HG03045 (cell line): ENCODE data around the gene RBP5.

ENCODE experiments used
- ATAC-seq: cut with Tn5 transposase; IDR thresholded peaks from one replicate; pipeline ENCODE4 v1.9.1; 2021; ENCODE audit warnings: mild to moderate bottlenecking, moderate library complexity; ENCODE audit not compliant: unreplicated experiment

RBP5 gene

DNA sequence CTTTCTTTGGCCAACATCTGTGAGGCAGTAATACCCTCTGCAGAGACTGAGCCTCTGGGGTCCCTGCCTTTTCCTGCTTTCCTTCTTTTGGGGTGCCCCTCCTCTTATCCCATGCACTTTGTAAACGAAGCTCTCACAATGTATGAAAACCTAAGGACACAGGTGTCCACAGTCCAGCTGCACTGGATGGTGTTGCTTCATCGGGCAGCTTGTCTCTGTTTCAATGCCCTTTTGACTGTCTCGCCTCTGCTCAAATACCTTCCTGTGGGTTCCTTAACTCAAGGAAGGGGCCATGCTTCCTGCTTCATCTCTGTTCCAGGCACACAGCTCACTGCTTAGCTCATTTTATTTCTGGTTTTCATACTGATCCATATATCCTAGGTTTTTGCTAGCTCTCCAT is 26.1 kb downstream of the RBP5 start:
- no peak for ATAC-seq

DNA sequence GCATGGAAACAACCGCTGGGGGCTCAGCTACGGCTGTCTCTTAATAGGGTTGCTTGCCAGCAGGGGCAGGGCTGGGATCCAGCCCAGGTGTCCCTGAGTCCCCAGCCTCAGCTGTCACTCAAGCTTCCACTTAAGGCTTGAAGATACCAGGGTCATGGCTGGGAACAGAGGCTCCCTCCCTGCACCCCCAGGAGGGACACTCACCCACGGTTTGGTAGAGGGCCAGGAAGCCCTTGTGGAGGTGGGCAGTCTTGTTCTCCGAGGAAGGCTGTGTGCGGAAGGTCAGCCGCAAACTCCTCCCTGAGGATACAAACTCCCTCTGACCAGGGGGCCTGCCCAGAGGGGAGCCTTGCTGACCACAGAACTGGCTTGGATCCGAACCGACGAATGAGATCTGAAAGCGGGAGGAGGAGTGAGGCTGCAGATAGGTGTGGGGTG is 27.0 kb downstream of the RBP5 start:
- ATAC-seq, result no peak

DNA sequence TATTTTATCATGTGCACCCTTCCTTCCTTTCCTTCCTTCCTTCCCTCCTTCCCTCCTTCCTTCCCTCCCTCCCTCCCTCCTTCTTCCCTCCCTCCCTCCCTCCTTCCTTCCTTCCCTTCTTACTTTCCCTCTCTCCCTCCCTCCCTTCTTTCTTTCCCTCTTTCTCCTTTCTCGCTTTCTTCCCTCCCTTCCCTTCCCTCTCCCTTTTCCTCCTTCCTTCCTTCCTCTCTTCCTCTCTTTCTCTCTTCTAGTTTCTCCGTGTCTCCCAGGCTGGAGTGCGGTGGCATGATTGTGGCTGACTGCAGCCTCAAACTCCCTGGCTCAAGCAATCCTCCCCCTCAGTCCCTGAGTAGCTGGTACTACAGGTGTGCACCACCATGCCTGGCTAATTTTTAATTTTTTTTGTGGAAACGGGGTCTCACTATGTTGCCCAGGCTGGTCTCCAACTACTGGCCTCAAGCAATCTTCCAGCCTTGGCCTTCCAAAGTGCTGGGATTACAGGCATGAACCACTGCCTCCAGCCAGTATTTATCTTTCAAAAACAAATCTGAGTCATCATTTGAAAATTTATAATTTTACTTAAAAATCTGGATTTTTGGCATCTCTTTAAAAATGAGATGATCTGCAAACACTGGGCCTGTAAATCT is 27.5 kb downstream of the RBP5 start:
- ATAC-seq, result no peak

- no peak for ATAC-seq
Observed at GRCh38 chr12:7100239-7100638, 28.4 kb downstream of the RBP5 start.

DNA sequence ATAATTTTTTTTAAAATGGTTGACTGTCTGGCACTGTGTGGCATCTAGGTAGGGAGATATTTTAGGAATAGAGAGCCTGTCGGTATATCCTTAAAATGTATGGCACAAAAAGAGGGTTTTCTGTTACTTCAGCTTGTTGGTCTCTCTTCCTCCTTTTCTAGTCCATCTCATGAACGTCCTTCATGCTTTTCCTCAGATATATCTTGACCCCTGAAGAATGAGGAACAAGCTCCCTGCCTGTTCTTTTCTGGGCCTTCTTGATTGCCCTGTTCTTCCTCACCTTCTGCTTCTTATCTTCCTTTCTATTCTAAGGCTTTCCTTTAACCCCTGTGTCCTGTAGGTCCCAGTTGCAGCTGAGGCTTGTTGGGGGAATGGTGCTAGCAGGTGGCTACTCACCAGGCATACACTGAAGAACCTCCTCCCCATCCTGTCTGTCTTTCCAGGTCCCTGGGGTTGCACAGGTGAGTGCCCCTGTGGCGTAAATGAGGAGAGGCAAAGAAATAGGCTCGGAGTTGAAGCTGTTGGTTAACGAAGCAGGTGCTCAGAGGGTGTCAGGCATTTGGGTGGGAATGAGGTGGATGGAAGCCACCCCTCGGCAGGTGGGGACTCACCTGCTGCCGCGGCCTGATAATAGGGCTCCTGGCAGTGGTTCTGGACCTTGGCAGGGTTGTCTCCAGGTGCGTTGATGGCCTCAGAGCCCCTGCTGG is 29.2 kb downstream of the RBP5 start:
- ATAC-seq, result no peak

DNA sequence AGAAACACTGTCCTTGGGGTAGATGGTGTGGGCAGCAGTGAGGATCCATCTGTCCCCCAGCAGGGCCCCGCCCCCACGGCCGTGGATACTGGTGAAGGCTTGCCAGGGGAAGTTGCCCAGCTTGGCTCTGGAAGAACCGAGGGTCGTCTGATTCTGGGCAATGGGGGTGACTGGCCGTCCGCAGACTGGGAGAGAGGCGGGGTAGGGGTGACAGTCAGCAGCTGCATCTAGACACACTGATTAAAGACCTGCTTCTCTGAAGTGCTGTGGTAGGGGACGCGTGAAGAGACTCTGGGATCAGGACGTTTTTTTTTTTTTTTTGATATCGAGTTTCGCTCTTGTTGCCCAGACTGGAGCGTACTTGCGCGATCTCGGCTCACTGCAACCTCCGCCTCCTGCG is 31.7 kb downstream of the RBP5 start:
- no peak for ATAC-seq

DNA sequence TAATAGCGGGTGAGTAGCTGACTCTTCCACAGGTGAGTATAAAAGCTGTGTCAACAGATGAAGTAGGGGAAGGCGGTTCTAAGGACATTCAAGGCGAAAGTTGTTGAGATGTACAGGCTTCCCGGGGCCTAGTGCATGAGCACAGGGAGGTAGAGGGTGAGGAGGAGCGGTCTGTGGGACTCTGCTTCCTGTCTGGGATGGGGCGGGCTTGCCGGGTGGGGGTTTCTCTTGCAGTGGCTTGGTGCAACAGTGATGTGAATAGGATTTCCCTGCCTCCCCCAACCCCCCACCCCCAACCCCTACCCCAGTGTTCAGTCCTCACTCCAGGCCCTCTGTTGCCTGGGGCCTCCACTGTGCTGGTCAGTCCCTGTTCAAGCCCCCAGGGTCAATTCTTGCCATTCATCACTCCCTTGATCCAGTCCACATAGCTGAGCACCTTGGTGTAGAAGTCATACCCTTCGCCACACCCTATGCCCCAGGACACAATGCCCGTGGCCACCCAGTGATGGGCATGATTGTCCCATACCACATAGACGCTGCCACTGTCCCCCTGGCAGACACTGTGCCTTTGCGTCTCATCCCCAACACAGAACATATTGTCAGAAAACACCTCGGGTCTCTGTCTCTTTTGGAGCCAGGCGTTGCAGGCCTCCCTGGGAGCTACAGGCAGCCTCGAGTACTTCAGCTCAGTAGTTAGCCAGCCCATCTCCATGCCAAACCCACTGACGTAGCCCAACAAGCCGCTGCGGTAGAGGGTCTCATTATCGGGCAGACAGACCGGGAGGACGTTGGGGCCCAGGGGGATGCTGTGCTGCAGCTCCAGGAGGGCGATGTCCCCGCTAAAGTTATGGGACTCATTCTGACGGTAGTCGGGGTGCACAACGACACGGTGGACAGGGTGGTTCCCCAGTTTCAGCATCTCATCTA is 32.4 kb downstream of the RBP5 start:
- ATAC-seq, result no peak

- no peak for ATAC-seq
Observed at GRCh38 chr12:7093892-7094291, 34.8 kb downstream of the RBP5 start.

DNA sequence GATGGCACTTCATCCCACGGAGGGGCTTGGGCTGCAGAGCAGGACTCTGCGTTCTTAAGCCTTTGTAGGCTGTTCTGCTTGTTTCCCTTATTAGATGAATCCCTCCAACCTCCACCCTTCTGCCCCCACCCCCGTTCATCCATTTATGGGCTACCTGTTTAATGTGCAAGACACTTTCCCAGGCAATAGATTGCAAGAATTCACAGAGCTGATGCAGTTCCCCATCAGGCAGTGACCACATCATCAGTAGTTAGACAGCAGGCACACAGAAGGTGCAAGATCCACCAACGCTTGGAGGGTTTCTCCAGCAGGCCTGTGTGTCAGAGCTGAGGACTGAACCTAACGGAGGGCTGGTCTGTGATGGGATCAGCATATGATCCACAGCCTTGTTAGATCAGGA is 35.2 kb downstream of the RBP5 start:
- no peak for ATAC-seq

GRCh38 chr12:7092986-7093460 is 35.7 kb downstream of the RBP5 start:
- no peak for ATAC-seq

DNA sequence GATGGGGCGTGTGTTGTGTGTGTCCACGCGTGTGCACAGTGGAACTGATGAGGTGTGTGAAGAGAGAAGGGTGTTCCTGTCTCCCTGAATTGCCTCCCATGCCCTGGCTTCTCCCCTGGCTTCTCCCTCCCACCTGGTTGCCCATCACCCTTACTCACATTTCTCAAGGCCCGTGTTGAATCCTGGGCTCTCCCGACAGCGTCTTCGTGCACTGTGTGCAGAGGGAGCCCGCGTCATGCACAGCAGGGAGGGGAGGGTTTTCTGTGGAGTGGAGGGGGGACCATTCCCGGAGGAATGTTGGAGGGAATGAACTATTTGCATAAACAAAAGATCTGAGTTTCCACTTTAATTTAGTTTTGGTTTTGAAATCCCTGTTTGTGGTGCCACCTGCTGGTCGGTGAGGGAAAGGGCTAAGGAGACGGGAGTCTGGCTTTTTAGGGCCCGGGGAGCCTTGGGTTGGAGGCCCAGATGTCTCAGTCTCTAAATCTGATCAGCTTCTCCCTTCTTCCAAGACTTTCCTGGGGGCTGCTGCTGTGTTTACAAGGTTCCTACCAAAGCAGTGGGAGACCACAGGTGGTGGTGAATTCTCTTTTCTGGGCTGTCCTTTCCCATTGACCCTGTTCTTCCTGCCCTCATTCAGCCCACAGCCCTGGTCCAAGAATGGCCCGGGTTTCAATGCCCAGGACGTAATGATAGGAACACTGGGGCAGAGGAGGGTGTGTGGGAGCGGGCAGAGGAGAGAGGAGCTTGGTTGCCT is 36.3 kb downstream of the RBP5 start, which contains the start of gene C1R:
C1R (minus strand) TSS at position 217 of the 757 bp plus-strand sequence; CDS start at position 160, 57 bp downstream.
- ATAC-seq, result no peak

DNA sequence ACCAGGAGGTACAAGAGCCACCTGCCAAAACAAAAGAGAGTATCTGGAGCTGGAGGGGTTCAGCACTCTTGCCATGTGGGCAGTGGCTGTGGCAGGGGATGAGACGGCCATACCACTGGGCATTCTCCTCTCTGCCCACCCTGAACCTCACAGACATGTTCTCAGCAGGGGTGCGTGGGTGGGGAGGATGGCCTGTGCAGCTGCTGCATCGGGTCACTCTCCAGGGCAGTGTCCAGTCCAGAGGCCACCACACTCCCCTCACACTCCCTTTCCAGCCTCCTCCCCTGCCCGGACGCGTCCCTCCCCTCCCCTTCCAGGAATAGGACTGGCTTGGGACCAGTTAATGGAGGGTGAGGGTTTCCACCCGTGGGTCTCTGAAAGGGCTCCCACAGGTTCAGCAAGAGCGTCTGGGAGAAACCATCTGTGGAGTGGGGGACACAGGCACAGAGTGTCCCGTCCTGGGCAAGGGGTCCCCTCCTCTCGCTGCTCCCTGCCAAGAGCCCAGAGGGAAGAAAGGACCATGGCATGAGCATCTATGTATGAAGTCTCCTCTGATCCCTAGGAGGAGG is 36.9 kb downstream of the RBP5 start:
- no peak for ATAC-seq

DNA sequence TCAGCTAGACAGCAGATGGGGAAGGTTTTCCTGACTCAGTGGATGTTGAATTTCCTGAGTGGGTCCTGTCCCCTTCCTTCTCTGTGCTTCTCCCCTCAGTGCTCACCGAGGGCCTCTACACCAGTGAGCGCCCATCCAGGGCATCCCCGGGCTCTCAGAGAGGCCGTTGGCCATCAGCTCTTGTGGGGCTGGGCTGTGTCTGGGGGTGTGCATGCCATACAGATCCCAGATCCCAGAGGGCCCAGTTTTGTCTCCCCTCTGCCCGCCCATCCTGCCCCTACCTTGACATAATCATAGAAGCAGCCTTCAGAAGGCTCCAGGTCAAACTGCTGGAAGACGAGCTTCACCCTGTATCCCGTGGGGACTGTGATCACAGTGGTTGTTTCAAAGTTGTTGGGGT is 37.5 kb downstream of the RBP5 start:
- no peak for ATAC-seq

- ATAC-seq, result no peak
Observed at GRCh38 chr12:7090222-7090998, 38.3 kb downstream of the RBP5 start.

DNA sequence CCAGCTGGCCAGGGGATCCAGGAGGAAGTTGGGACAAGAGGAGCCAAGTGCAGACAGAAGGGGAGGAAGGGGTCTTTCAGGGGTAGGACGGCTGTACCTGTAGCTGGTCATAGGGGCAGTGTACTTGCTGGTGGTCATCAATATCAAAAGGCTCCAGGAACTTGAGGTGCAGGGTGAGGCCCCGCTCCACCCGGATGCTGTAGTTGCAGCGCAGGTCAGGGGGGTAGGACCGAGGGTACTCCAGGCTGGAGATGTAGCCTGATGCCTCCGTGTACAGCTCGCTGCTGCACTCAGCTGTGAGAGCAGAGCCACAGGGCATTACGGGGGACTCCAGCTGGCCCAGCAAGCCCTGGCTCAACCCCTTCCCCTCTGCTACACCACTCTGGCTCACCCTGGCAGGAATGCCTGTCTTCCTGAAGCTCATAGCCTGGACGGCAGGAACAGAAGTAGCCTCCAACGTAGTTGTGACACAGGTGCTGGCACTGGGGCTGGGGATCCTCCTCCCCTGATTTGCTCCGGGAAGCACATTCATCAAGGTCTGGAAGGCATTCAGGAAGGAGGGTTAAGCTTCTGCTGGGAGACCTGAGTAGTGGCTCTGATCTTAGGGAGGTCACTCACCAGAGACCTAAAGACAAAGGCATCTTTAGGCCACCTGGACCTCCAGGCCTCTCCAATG is 39.4 kb downstream of the RBP5 start:
- ATAC-seq, result no peak

DNA sequence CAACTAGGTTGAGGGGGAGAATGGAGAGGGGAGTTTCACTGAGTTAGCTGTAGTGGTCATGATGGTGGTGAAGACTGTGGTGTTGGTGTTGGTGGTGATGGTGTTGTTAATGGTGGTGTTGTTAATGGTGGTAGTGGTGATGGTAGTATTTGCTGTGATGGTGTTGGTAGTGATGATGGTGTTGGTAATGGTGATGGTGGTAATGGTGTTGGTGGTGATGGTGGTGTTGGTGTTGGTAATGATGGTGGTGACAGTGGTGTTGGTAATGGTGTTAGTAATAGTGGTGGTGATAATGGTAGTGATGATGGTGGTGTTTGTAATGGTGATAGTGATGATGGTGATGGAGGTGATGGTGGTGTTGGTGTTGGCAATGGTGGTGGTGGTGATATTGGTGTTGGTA is 45.6 kb downstream of the RBP5 start:
- ATAC-seq, result no peak

DNA sequence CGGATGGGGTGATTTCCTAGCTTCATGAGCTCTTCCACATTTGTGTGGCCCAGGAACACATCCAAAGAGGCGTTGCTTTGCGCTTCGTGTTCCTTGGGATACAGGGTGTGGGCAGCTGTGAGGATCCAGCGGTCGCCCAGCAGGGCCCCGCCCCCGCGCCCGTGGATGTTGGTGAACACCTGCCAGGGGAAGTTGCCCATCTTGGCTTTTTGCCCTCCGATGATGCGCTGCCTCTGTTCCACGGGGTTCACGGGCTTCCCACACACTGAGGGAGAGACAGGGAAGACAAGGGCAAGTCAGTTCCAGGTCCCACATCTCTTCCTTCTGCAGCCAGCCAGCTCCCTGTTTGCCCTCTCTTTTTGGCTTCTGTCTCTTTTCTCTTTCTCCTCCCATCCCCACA is 47.7 kb downstream of the RBP5 start:
- no peak for ATAC-seq

DNA sequence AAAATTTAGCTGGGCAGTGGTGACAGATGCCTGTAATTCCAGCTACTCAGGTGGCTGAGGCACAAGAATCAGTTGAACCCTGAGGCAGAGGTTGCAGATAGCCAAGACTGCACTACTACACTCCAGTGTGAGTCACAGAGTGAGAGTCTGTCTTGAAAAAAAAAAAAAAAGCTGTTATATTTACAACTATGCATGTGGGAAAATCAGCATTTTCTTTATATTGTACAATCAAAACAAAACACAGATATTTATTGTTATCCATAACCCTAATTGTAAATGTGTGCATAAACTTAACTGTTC is 48.9 kb downstream of the RBP5 start:
- no peak for ATAC-seq

DNA sequence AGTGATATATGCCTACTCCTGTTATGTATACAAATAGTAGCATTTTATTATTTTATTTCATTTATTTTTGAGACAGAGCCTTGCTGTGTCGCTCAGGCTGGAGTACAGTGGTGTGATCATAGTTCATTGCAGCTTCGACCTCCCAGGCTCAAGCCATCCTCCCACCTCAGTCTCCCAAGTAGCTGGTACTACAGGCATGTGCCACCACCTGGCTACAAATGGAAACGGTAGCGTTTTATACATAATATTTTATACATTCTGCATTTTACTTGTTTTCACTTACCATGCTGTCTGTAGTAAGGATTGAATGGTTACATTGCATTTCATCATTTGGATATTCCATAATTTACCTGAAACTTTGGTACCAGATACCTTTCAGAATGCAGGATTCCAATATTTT is 50.5 kb downstream of the RBP5 start:
- ATAC-seq, result no peak
